HEK293 (cell line): Measurements from ENCODE around the gene DHRS7.

Experiments
- CTCF ChIA-PET: fragments of 350-600 bp; formaldehyde crosslinking; extraction: SDS; loops from one replicate; lab custom pipeline; 2021; ENCODE audit warnings: antibody characterized with exemption; lab: Yijun Ruan, JAX
- POLR2A ChIA-PET: fragments of 300-600 bp; formaldehyde crosslinking; extraction: SDS; loops from one replicate; lab custom pipeline; 2020; ENCODE audit warnings: antibody characterized with exemption, inconsistent platforms; lab: Yijun Ruan, JAX
- H3K27ac ChIP-seq: fragments of 200-500 bp; sonication (Bioruptor generic); 2 replicates; pipeline ENCODE4 v1.5.1; 2014; ENCODE audit warnings: low read depth, low read length, control low read depth, inconsistent platforms; ENCODE audit errors: extremely low read depth
- H3K36me3 ChIP-seq, 2 experiments: fragments of 200-500 bp in 1 of 2; sonication (Bioruptor generic) in 1 of 2; 1 replicate in 1 of 2; 2 replicates in 1 of 2; pipeline ENCODE4 v1.5.1; 2014 to 2017; ENCODE audit warnings: inconsistent platforms in 2 of 2, low read length in 2 of 2; ENCODE audit not compliant: control insufficient read depth in 2 of 2, insufficient read depth in 1 of 2
- H3K4me1 ChIP-seq: fragments of 200-500 bp; sonication (Bioruptor generic); 2 replicates; pipeline ENCODE4 v1.5.1; 2014; ENCODE audit warnings: mild to moderate bottlenecking, low read length, inconsistent platforms; ENCODE audit not compliant: control insufficient read depth, insufficient read depth
- H3K4me3 ChIP-seq: 2 replicates; pipeline ENCODE4 v1.5.1; 2011; ENCODE audit warnings: low read depth, mild to moderate bottlenecking, control low read depth, low read length, moderate library complexity
- H3K9me3 ChIP-seq: fragments of 200-500 bp; sonication (Bioruptor generic); 2 replicates; pipeline ENCODE4 v1.5.1; 2014; ENCODE audit warnings: low read depth, low read length, inconsistent platforms; ENCODE audit not compliant: control insufficient read depth, insufficient read depth
- EGR2 ChIP-seq: fragments of 450-650 bp; formaldehyde crosslinking; IDR thresholded peaks from 2 replicates; pipeline ENCODE4 v1.5.1; 2016; ENCODE audit warnings: low read depth, missing biosample characterization, missing genetic modification characterization
- GLIS1 ChIP-seq: fragments of 450-650 bp; formaldehyde crosslinking; IDR thresholded peaks from 2 replicates; pipeline ENCODE4 v1.5.1; 2016; ENCODE audit warnings: missing biosample characterization, missing genetic modification characterization
- KLF7 ChIP-seq: fragments of 450-650 bp; formaldehyde crosslinking; IDR thresholded peaks from 2 replicates; pipeline ENCODE4 v1.5.1; 2016; ENCODE audit warnings: missing biosample characterization, missing genetic modification characterization, borderline replicate concordance
- KLF9 ChIP-seq: fragments of 450-650 bp; formaldehyde crosslinking; IDR thresholded peaks from 2 replicates; pipeline ENCODE4 v1.5.1; 2016; ENCODE audit warnings: missing biosample characterization, missing genetic modification characterization, low read depth
- MEIS1 ChIP-seq: sonication (generic); formaldehyde crosslinking; IDR thresholded peaks from 2 replicates; pipeline ENCODE4 v1.8.1; 2022; ENCODE audit warnings: missing genetic modification reagents, mild to moderate bottlenecking, borderline replicate concordance
- SCRT1 ChIP-seq: fragments of 450-650 bp; formaldehyde crosslinking; IDR thresholded peaks from 2 replicates; pipeline ENCODE4 v1.5.1; 2016; ENCODE audit warnings: missing biosample characterization, missing genetic modification characterization, borderline replicate concordance
- SP3 ChIP-seq: fragments of 450-650 bp; formaldehyde crosslinking; IDR thresholded peaks from 2 replicates; pipeline ENCODE4 v1.5.1; 2016; ENCODE audit warnings: missing biosample characterization, missing genetic modification characterization
- SP7 ChIP-seq: fragments of 450-650 bp; formaldehyde crosslinking; IDR thresholded peaks from 2 replicates; pipeline ENCODE4 v1.5.1; 2016; ENCODE audit warnings: missing biosample characterization, missing genetic modification characterization
- ZBTB6 ChIP-seq: fragments of 450-650 bp; formaldehyde crosslinking; IDR thresholded peaks from 2 replicates; pipeline ENCODE4 v1.5.1; 2017; ENCODE audit warnings: missing biosample characterization, missing genetic modification characterization
- ZBTB7A ChIP-seq: fragments of 450-650 bp; formaldehyde crosslinking; IDR thresholded peaks from 2 replicates; pipeline ENCODE4 v1.5.1; 2016; ENCODE audit warnings: low read depth, missing biosample characterization, missing genetic modification characterization
- ZNF133 ChIP-seq: fragments of 450-650 bp; formaldehyde crosslinking; IDR thresholded peaks from 2 replicates; pipeline ENCODE4 v1.5.1; 2016; ENCODE audit warnings: missing biosample characterization, missing genetic modification characterization
- ZNF146 ChIP-seq: fragments of 450-650 bp; formaldehyde crosslinking; IDR thresholded peaks from 2 replicates; pipeline ENCODE4 v1.5.1; 2016; ENCODE audit warnings: missing biosample characterization, missing genetic modification characterization
- ZNF169 ChIP-seq: fragments of 450-650 bp; formaldehyde crosslinking; IDR thresholded peaks from 2 replicates; pipeline ENCODE4 v1.5.1; 2016; ENCODE audit warnings: missing biosample characterization, missing genetic modification characterization
- ZNF350 ChIP-seq: fragments of 450-650 bp; formaldehyde crosslinking; IDR thresholded peaks from 2 replicates; pipeline ENCODE4 v1.5.0; 2017; ENCODE audit warnings: missing biosample characterization, mild to moderate bottlenecking, missing genetic modification characterization
- ZNF354C ChIP-seq: fragments of 450-650 bp; formaldehyde crosslinking; IDR thresholded peaks from 2 replicates; pipeline ENCODE4 v1.5.1; 2016; ENCODE audit warnings: missing biosample characterization, missing genetic modification characterization, low read depth, borderline replicate concordance
- ZNF37A ChIP-seq: fragments of 450-650 bp; IDR thresholded peaks from 2 replicates; pipeline ENCODE4 v1.5.1; 2018; ENCODE audit warnings: missing biosample characterization, missing genetic modification characterization
- ZNF394 ChIP-seq: fragments of 450-650 bp; formaldehyde crosslinking; IDR thresholded peaks from 2 replicates; pipeline ENCODE4 v1.5.1; 2016; ENCODE audit warnings: missing biosample characterization, missing genetic modification characterization, mild to moderate bottlenecking, moderate library complexity, borderline replicate concordance
- ZNF560 ChIP-seq: fragments of 450-650 bp; formaldehyde crosslinking; IDR thresholded peaks from 2 replicates; pipeline ENCODE4 v1.5.1; 2017; ENCODE audit warnings: missing biosample characterization, missing genetic modification characterization, borderline replicate concordance
- ZNF571 ChIP-seq: fragments of 450-650 bp; formaldehyde crosslinking; IDR thresholded peaks from 2 replicates; pipeline ENCODE4 v1.5.0; 2017; ENCODE audit warnings: missing biosample characterization, missing genetic modification characterization
- ZNF624 ChIP-seq: fragments of 450-650 bp; formaldehyde crosslinking; IDR thresholded peaks from 2 replicates; pipeline ENCODE4 v1.5.1; 2017; ENCODE audit warnings: missing biosample characterization, missing genetic modification characterization
- ZNF692 ChIP-seq: fragments of 450-650 bp; formaldehyde crosslinking; IDR thresholded peaks from 2 replicates; pipeline ENCODE4 v1.5.1; 2016; ENCODE audit warnings: missing biosample characterization, missing genetic modification characterization
- ZNF701 ChIP-seq: fragments of 450-650 bp; formaldehyde crosslinking; IDR thresholded peaks from 2 replicates; pipeline ENCODE4 v1.5.1; 2016; ENCODE audit warnings: missing biosample characterization, missing genetic modification characterization
- ZNF777 ChIP-seq: fragments of 450-650 bp; formaldehyde crosslinking; IDR thresholded peaks from 2 replicates; pipeline ENCODE4 v1.5.1; 2017; ENCODE audit warnings: missing biosample characterization, missing genetic modification characterization, borderline replicate concordance
- ZNF792 ChIP-seq: fragments of 450-650 bp; formaldehyde crosslinking; IDR thresholded peaks from 2 replicates; pipeline ENCODE4 v1.5.1; 2016; ENCODE audit warnings: missing biosample characterization, missing genetic modification characterization
- ZNF837 ChIP-seq: fragments of 450-650 bp; formaldehyde crosslinking; IDR thresholded peaks from 2 replicates; pipeline ENCODE4 v1.5.1; 2016; ENCODE audit warnings: missing biosample characterization, missing genetic modification characterization
- ZSCAN18 ChIP-seq: fragments of 450-650 bp; formaldehyde crosslinking; IDR thresholded peaks from 2 replicates; pipeline ENCODE4 v1.5.1; 2016; ENCODE audit warnings: missing biosample characterization, missing genetic modification characterization

DHRS7 gene

DNA sequence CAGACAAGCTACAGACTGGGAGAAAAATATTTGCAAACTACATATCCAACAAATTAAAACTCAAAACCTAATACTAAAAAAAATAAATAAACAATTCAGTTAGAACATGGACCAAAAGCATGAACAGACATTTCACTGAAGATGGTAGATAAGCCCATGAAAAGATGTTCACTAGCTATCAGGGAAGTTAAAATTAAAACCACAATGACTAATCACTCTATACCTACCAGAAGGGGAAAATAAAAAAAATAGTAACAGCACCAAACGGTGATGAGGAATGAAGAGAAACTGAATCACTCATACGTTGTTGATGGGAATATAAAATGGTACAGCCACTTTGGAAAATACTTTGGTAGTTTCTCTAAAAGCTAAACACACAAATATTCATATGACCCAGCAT lies 31.1 kb upstream of the DHRS7 start:
- no peaks in the 10 kb centered on the region for H3K9me3 ChIP-seq
- H3K27ac ChIP-seq: no peak overlapping the region
- H3K36me3 ChIP-seq: no peaks in the 10 kb centered on the region
- ChIA-PET POLR2A (no interaction called here), CTCF (interaction anchor here (0.7 to 0.9 kb wide), 3 partner anchors 13 to 366 kb away, joined by 3 to 4 read pairs (median 3); no protein-coding TSS in a partner anchor)
- H3K4me3 ChIP-seq: no peak overlapping the region
- no peak for TF ChIP-seq ZNF560 (tag by site-specific recombination)
- no peak for TF ChIP-seq ZBTB6 (tag by site-specific recombination)
- H3K4me1 ChIP-seq: no peaks in the 10 kb centered on the region

GRCh38 chr14:60195179-60195810 lies 30.1 kb upstream of the DHRS7 start:
- POLR2A ChIA-PET: no interaction called here
- H3K4me3 ChIP-seq: no peak overlapping the region
- H3K4me1 ChIP-seq: no peaks in the 10 kb centered on the region
- H3K27ac ChIP-seq: no peak overlapping the region
- no peaks in the 10 kb centered on the region for H3K36me3 ChIP-seq
- TF ChIP-seq ZNF692: no peak
- no peak for TF ChIP-seq ZNF37A
- TF ChIP-seq ZNF394 (tag by site-specific recombination): no peak
- TF ChIP-seq SP3 (tag by site-specific recombination): no peak
- no peak for TF ChIP-seq ZNF350
- TF ChIP-seq ZNF560 (tag by site-specific recombination): no peak
- TF ChIP-seq ZNF792 (tag by site-specific recombination): no peak
- TF ChIP-seq ZNF571 (tag by site-specific recombination): no peak
- no peak for TF ChIP-seq ZNF624 (tag by site-specific recombination)
- TF ChIP-seq KLF9 (tag by site-specific recombination): no peak
- no peak for TF ChIP-seq ZBTB7A (tag by site-specific recombination)
- no peak for TF ChIP-seq EGR2 (tag by site-specific recombination)
- no peak for TF ChIP-seq ZSCAN18
- TF ChIP-seq GLIS1 (tag by site-specific recombination): no peak
- CTCF ChIA-PET: interaction anchor here (0.9 kb wide), 1 partner anchor 367 kb away, joined by 3 read pairs; no protein-coding TSS in a partner anchor
- no peaks in the 10 kb centered on the region for H3K9me3 ChIP-seq

DNA sequence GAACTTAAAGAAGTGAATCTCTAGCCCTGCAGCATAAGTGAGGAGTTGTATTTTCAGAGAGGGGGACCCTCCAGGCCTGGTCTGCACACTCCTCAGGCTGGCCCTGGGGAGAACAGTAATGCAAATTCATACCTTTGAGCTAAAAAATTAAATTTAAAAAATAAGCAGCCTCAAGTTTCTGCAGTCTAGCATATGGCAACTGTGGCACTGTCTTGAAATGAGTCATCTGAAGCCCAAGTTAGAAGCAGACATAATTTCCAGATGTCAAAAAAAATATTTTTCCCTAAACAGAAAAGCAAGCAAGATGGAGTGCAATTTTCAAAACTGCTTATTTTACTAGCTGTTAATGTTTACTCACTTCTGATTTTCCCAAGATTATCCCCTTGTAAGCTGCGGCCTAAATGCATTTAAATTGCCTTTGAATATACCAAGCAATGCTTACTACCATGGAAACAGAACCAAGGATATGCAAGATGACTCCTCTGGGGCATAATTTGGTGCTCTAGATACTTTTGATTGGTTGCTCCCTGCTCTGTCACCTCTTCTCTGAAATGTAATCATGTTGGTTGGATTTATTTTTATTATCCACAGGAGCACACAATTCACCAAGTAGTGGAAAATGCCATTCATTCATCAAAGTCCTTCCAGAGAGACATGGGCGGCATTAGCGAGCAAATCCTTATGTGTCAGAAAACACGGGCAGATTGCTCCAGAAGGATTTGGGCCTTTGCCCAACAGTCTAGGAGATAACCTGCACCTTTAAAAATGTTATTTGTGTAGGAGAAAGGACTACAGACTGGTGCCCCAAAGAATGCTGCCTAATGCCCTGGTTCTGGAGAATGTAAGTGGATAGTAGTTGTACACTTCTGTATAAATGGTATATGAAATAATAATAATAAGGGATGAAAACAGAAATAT lies 25.0 kb upstream of the DHRS7 start:
- H3K36me3 ChIP-seq: no peaks in the 10 kb centered on the region
- no peak overlapping the region for H3K27ac ChIP-seq
- H3K4me3 ChIP-seq: no peak overlapping the region
- CTCF ChIA-PET: interaction anchor here (0.6 to 1.5 kb wide), 5 partner anchors 10 to 1096 kb away, joined by 4 to 7 read pairs (median 4); no protein-coding TSS in a partner anchor
- H3K9me3 ChIP-seq: no peaks in the 10 kb centered on the region
- POLR2A ChIA-PET: interaction anchor here (1.1 kb wide), 1 partner anchor 59 kb away, joined by 5 read pairs; the partner anchor contains the start of gene PPM1A
- H3K4me1 ChIP-seq: peaks cover 2% of the 10 kb centered on the region; the same call in 1 of the 2 replicates
- no peak for TF ChIP-seq ZNF354C (tag by site-specific recombination)
- TF ChIP-seq ZNF169: no peak
- TF ChIP-seq ZNF837: no peak
- TF ChIP-seq SCRT1 (tag by site-specific recombination): no peak
- TF ChIP-seq ZNF350: no peak
- no peak for TF ChIP-seq ZNF777
- no peak for TF ChIP-seq KLF7
- TF ChIP-seq ZNF133 (tag by site-specific recombination): no peak
- no peak for TF ChIP-seq SP7 (tag by site-specific recombination)
- TF ChIP-seq ZNF146 (tag by site-specific recombination): no peak
- no peak for TF ChIP-seq ZNF37A
- TF ChIP-seq ZNF701 (tag by site-specific recombination): no peak
- no peak for TF ChIP-seq MEIS1 (CRISPR knock-in tag)
